Uterus (tissue), 2 donors: ENCODE data around the gene TFAP2D.

Experiments used
- CTCF ChIP-seq, 4 experiments: fragments of 200-600 bp in 2 of 4; fragments of 450-650 bp in 2 of 4; sonication (generic) in 2 of 4; IDR thresholded peaks; one replicate each; pipeline ENCODE4 v1.5.1; 2016 to 2019; ENCODE audit warnings: antibody characterized with exemption in 4 of 4, mild to moderate bottlenecking in 2 of 4, moderate library complexity in 1 of 4
- POLR2A ChIP-seq, 2 donors: fragments of 450-650 bp; IDR thresholded peaks; one replicate each; pipeline ENCODE4 v1.6.1; 2016; ENCODE audit warnings: antibody characterized with exemption in 2 of 2, mild to moderate bottlenecking in 1 of 2, moderate library complexity in 1 of 2

GRCh38 chr6:50709366-50709734 lies 4.0 kb upstream of the TFAP2D start:
- TF ChIP-seq CTCF (IDR thresholded peaks at IDR 0.05), result no peak
- no peak for TF ChIP-seq POLR2A (IDR thresholded peaks at IDR 0.05)
